HAP-1 (cell line): Measurements from ENCODE around the gene DNA2.

Experiments used
- DNase-seq, 2 experiments: peaks; one replicate each; pipeline ENCODE4 v3.0.0-alpha.2; 2016 to 2020; ENCODE audit warnings: low spot score in 2 of 2
- H3K27me3 ChIP-seq: fragments of 250-450 bp; sonication (Bioruptor Pico); 2 replicates; pipeline ENCODE4 v1.5.1; 2020; ENCODE audit warnings: low read depth, mild to moderate bottlenecking, moderate library complexity
- H3K36me3 ChIP-seq: fragments of 250-450 bp; sonication (Bioruptor Pico); replicated peaks from 2 replicates; pipeline ENCODE4 v1.5.1; 2020; ENCODE audit warnings: mild to moderate bottlenecking
- H3K4me1 ChIP-seq: fragments of 250-450 bp; sonication (Bioruptor Pico); 2 replicates; pipeline ENCODE4 v1.5.1; 2020; ENCODE audit warnings: mild to moderate bottlenecking
- H3K4me3 ChIP-seq: fragments of 250-450 bp; sonication (Bioruptor Pico); 2 replicates; pipeline ENCODE4 v1.5.1; 2020; ENCODE audit warnings: mild to moderate bottlenecking, moderate library complexity
- H3K9me3 ChIP-seq: fragments of 250-450 bp; sonication (Bioruptor Pico); 2 replicates; pipeline ENCODE4 v1.5.1; 2020; ENCODE audit warnings: mild to moderate bottlenecking, moderate library complexity
- in situ Hi-C: fragments of 300-500 bp; cut with MboI; formaldehyde crosslinking; loops from 3 replicates; pipeline ENCODE4 v1.14.3; 2020; ENCODE audit warnings: low sequenced_read_pairs, inconsistent platforms, mixed read lengths

The DNA2 gene

GRCh38 chr10:68424454-68425014, 47.2 kb downstream of the DNA2 start:
- no peaks in the 10 kb centered on the region for H3K4me1 ChIP-seq
- DNase-seq: no peak
- H3K36me3 ChIP-seq: peaks cover 19% of the 10 kb centered on the region
- in situ Hi-C loops: no loop called here
- H3K4me3 ChIP-seq: no peak overlapping the region
- H3K9me3 ChIP-seq: no peaks in the 10 kb centered on the region
- H3K27me3 ChIP-seq: no peaks in the 10 kb centered on the region

- H3K27me3 ChIP-seq: no peaks in the 10 kb centered on the region
- DNase-seq: no peak
- H3K4me1 ChIP-seq: no peaks in the 10 kb centered on the region
- no peaks in the 10 kb centered on the region for H3K9me3 ChIP-seq
- H3K4me3 ChIP-seq: no peak overlapping the region
- in situ Hi-C loops: no loop called here
- peaks cover 21% of the 10 kb centered on the region for H3K36me3 ChIP-seq
These were observed 48.3 kb downstream of the DNA2 start for GRCh38 chr10:68423522-68423921.

GRCh38 chr10:68419376-68419775, 52.4 kb downstream of the DNA2 start:
- Histone ChIP-seq H3K4me3 (no peak overlapping the region), H3K4me1 (no peaks in the 10 kb centered on the region), H3K27me3 (no peaks in the 10 kb centered on the region), H3K36me3 (peaks cover 39% of the 10 kb centered on the region), H3K9me3 (no peaks in the 10 kb centered on the region)
- DNase-seq: no peak
- in situ Hi-C loops: no loop called here

- in situ Hi-C loops: no loop called here
- no peak for DNase-seq
These were observed 62.8 kb downstream of the DNA2 start for GRCh38 chr10:68408898-68409518.

GRCh38 chr10:68406815-68407548, 64.8 kb downstream of the DNA2 start, which contains the start of gene RUFY2:
TSS of gene RUFY2 (minus strand) at chr10:68407277. CDS start at chr10:68407189, 88 bp downstream.
- no peaks in the 10 kb centered on the region for H3K27me3 ChIP-seq
- DNase-seq: peak; percentile 65 to 87
- H3K9me3 ChIP-seq: no peaks in the 10 kb centered on the region
- peak within 1 kb of the TSS; percentile 97 for H3K4me3 ChIP-seq
- no peaks in the 10 kb centered on the region for H3K36me3 ChIP-seq
- in situ Hi-C loops: no loop called here
- H3K4me1 ChIP-seq: peaks cover 3% of the 10 kb centered on the region; the same call in 1 of the 2 replicates

More at GRCh38 chr10:68408898-68409518, 62.8 kb downstream of the DNA2 start:
- Histone ChIP-seq H3K27me3 (no peaks in the 10 kb centered on the region), H3K36me3 (0 out of 2 replicates have a peak, but pooled peaks cover 3% of the 10 kb centered on the region), H3K9me3 (no peaks in the 10 kb centered on the region), H3K4me3 (no peak overlapping the region), H3K4me1 (peaks cover 3% of the 10 kb centered on the region; the same call in 1 of the 2 replicates)

- H3K36me3 ChIP-seq: no peaks in the 10 kb centered on the region
- no peaks in the 10 kb centered on the region for H3K27me3 ChIP-seq
- in situ Hi-C loops: no loop called here
- no peaks in the 10 kb centered on the region for H3K9me3 ChIP-seq
- peaks cover 7% of the 10 kb centered on the region for H3K4me1 ChIP-seq
- H3K4me3 ChIP-seq: peak overlapping the region; percentile 97
- DNase-seq: peak; percentile 61 to 76
These were observed 65.5 kb downstream of the DNA2 start for GRCh38 chr10:68406111-68406814.

- in situ Hi-C loops: no loop called here
- Histone ChIP-seq H3K4me1 (peaks cover 11% of the 10 kb centered on the region), H3K36me3 (0 out of 2 replicates have a peak, but pooled peaks cover 4% of the 10 kb centered on the region), H3K4me3 (no peak overlapping the region), H3K27me3 (no peaks in the 10 kb centered on the region), H3K9me3 (no peaks in the 10 kb centered on the region)
- no peak for DNase-seq
These were observed 68.1 kb downstream of the DNA2 start for GRCh38 chr10:68403701-68404100.

- Histone ChIP-seq H3K4me3 (no peak overlapping the region), H3K36me3 (0 out of 2 replicates have a peak, but pooled peaks cover 4% of the 10 kb centered on the region), H3K9me3 (no peaks in the 10 kb centered on the region), H3K4me1 (peaks cover 8% of the 10 kb centered on the region), H3K27me3 (no peaks in the 10 kb centered on the region)
- in situ Hi-C loops: no loop called here
- DNase-seq: no peak
These were observed 69.5 kb downstream of the DNA2 start for GRCh38 chr10:68402276-68402675.

- Histone ChIP-seq H3K9me3 (no peaks in the 10 kb centered on the region), H3K4me3 (no peak overlapping the region), H3K27me3 (no peaks in the 10 kb centered on the region), H3K4me1 (peaks cover 8% of the 10 kb centered on the region), H3K36me3 (peaks cover 9% of the 10 kb centered on the region; the same call in 1 of the 2 replicates)
- in situ Hi-C loops: no loop called here
- DNase-seq: no peak
These were observed 74.8 kb downstream of the DNA2 start for GRCh38 chr10:68397005-68397404.

GRCh38 chr10:68385740-68386139, 86.0 kb downstream of the DNA2 start:
- Histone ChIP-seq H3K36me3 (peaks cover 35% of the 10 kb centered on the region), H3K4me3 (no peak overlapping the region), H3K4me1 (no peaks in the 10 kb centered on the region), H3K27me3 (no peaks in the 10 kb centered on the region), H3K9me3 (no peaks in the 10 kb centered on the region)
- in situ Hi-C loops: no loop called here
- no peak for DNase-seq

GRCh38 chr10:68371604-68372003, 100.2 kb downstream of the DNA2 start:
- no peaks in the 10 kb centered on the region for H3K9me3 ChIP-seq
- DNase-seq: no peak
- no peaks in the 10 kb centered on the region for H3K4me1 ChIP-seq
- H3K27me3 ChIP-seq: no peaks in the 10 kb centered on the region
- in situ Hi-C loops: no loop called here
- no peak overlapping the region for H3K4me3 ChIP-seq
- H3K36me3 ChIP-seq: peaks cover 16% of the 10 kb centered on the region

GRCh38 chr10:68367121-68367520, 104.7 kb downstream of the DNA2 start:
- no peak for DNase-seq
- no peaks in the 10 kb centered on the region for H3K27me3 ChIP-seq
- no peak overlapping the region for H3K4me3 ChIP-seq
- no peaks in the 10 kb centered on the region; the same call in none of the 2 replicates for H3K4me1 ChIP-seq
- in situ Hi-C loops: no loop called here
- H3K36me3 ChIP-seq: peaks cover 14% of the 10 kb centered on the region
- H3K9me3 ChIP-seq: no peaks in the 10 kb centered on the region

- Histone ChIP-seq H3K27me3 (no peaks in the 10 kb centered on the region), H3K9me3 (no peaks in the 10 kb centered on the region), H3K36me3 (peaks cover 14% of the 10 kb centered on the region), H3K4me1 (no peaks in the 10 kb centered on the region; the same call in none of the 2 replicates), H3K4me3 (no peak overlapping the region)
- DNase-seq: no peak
- in situ Hi-C loops: no loop called here
These were observed 105.2 kb downstream of the DNA2 start for GRCh38 chr10:68366600-68366999.
